Hematopoietic multipotent progenitor cell treated with erythropoietin and hydrocortisone succinate and interleukin-3 and kit ligand, for 6 days (in vitro differentiated cells): ENCODE data around the gene LRFN2.

Experiments used
- DNase-seq: peaks from one replicate; pipeline ENCODE4 v3.0.0-alpha.2; 2015

Gene LRFN2

DNA sequence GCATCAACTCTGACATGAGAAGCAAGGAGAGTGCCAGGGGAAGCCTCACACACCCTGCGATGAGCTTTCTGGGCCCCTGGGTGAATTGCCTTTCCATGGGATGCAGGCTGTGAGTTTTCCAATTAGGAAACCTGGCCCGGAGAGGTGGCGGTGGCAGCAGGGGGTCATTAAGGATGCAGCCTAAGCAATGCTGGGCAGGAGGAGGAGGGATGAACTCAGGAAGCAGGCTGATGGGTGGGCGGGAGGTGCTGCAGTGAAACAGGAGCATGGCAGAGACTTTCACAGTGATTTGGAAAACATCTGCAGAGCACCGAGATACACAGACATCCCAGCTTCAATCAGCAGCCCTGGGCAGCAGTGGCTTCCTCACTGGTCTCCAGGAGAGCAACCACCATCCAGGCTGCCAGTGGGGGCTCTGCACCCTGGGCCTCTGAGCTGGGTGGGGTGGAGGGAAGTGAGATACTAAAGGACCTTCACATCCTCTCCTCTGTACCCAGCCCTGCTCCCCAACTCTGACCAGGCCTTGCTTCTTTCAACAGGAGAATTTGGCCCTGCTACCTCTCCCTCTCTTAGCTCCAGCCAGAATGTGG lies 44.9 kb downstream of the LRFN2 start:
- no peak for DNase-seq

- no peak for DNase-seq
Measured at GRCh38 chr6:40541556-40542174, 45.5 kb downstream of the LRFN2 start.

GRCh38 chr6:40540790-40541189 lies 46.4 kb downstream of the LRFN2 start:
- no peak for DNase-seq

DNA sequence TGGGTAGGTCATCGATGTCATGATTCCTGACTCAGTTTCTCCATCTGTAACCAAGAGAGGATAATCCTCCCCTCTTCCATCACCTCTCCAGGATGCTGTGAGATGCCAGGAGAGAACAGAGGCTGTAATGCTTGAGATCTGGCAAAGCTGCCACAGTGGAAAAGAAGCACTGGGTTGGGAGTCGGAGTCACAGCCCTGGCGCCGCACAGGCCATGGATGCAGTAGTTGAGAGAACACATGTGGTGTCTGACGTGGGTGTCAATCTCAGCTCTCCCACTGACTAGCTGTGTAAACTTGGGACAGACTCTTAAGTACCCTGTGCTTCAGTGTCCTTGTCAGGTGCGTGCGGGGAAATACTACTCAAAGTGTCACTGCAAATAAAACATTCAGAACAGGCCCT lies 47.3 kb downstream of the LRFN2 start:
- no peak for DNase-seq

- no peak for DNase-seq
Measured at GRCh38 chr6:40538556-40538955, 48.6 kb downstream of the LRFN2 start.

DNA sequence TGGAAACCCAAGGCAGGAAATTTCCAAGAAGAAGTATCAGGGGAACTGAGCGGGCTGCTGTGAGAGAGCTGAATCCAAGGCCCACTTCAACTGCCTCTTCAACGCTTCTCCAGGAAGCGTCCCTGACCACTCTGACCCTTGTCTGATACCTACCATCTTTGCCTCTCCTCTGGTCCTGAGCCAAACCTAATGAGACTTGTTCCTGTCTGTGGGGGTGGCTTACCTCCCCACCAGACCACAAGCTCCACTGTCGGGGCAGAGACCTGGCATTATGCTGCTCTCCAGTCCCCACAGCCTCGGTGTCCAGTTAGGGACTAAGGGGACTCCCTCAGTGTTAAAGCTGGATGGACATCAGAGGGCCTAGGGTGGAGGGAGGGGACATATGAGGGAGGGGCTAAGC lies 49.7 kb downstream of the LRFN2 start:
- no peak for DNase-seq

DNA sequence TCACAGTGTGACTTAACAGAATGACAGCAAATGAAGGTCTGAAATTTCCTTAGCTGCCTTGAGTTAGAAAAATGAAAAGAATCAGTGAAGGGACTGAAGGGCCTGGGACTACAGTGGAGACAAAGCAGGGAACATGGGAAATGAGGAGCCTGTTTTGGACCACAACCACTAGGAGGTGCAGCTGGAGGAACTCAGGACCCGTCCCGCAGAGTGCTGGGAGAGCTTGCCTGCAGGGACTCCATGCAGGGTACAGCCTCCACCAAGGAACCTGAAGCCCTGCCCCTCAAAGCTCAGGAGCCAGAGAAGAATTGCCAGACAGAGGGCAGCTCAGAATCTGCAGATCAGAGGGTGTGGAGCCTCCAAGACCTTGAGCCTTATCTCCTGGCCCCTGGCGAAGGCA lies 50.7 kb downstream of the LRFN2 start:
- DNase-seq: peak; percentile 12

DNA sequence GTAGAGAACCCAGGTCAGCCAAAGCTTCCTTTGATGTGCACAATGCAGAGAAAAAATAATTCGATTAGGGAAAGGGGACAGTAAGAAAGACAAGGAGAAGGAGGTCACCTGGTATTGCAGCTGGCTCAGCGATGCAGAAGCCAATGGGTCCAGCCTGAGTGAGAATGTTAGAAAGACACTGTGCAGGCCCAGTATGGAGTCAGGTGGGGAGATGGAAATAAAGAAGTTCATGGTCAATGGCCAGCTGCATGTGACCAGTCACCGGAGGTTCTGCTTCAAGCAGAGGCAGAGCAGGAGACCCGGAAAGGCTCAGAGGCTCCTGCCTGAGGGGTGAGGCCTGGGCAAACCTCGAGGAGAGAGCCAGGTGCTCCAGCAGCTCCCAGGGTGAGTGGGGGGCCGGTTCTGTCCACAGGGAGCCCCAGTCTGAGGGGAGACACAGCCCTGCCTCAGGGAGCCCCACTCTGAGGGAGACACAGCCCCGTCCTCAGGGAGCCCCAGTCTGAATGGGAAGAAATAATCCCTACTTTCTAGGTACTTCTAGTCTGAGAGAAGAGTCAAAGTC lies 51.3 kb downstream of the LRFN2 start:
- DNase-seq: no peak

DNA sequence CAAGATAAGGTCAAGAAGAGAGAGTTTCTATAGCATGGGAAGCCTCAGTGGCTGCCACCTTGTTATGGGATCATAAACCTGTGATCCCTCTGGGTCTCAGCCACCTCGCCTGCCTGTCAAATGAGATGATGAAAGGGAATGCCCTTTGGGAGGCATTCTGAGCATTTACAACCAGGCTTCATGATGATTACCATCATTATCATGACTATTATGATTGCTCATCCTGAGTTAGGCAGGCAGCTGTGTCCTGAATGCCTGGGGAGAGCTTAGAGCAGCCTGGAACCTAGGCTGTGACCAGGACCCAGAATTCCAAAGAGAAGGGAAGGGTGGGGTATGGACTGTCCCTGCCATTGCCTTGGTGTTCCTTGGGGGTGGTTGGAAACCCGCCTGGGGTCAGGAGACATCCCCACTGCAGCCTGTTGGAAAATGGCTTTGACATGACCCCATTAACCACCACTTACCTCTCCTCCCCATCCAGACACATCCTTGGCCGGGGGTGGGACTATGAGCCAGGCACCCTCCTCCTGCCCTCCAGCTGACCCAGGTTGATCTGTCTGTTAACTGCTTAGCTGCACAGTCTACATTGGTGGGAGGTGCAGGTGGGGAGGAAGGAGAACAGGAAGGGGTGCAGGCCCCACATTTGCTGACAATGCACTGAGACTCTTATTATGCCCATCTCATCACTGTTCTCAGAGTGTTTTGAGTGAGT lies 51.9 kb downstream of the LRFN2 start:
- no peak for DNase-seq

GRCh38 chr6:40532349-40533000 lies 54.7 kb downstream of the LRFN2 start:
- DNase-seq: no peak

GRCh38 chr6:40529919-40530318 lies 57.2 kb downstream of the LRFN2 start:
- DNase-seq: no peak

DNA sequence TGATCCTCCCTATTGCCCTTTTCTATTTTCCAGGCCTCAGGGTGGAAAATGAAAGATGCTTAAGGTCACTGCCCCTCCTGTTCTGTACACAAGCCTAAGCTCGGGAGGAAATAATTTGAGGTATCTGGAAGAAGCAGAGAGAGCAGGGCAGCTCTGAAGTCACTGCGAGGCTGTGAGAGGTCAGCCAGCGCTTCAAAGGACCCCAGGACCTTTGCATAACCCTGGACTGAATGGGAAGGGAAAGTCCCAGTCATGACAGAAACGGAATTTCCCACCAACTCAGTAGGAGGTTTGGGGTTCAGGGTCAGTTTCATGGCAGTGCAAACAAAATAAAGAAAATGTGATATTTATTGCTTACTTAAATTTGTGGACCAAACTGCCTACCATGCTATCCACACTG lies 58.1 kb downstream of the LRFN2 start:
- no peak for DNase-seq

- DNase-seq: no peak
Measured at GRCh38 chr6:40528051-40528450, 59.1 kb downstream of the LRFN2 start.

- no peak for DNase-seq
Measured at GRCh38 chr6:40526036-40526435, 61.1 kb downstream of the LRFN2 start.

- no peak for DNase-seq
Measured at GRCh38 chr6:40524797-40525585, 62.2 kb downstream of the LRFN2 start.

GRCh38 chr6:40523505-40524172 lies 63.5 kb downstream of the LRFN2 start:
- no peak for DNase-seq

GRCh38 chr6:40521496-40521895 lies 65.7 kb downstream of the LRFN2 start:
- DNase-seq: no peak

DNA sequence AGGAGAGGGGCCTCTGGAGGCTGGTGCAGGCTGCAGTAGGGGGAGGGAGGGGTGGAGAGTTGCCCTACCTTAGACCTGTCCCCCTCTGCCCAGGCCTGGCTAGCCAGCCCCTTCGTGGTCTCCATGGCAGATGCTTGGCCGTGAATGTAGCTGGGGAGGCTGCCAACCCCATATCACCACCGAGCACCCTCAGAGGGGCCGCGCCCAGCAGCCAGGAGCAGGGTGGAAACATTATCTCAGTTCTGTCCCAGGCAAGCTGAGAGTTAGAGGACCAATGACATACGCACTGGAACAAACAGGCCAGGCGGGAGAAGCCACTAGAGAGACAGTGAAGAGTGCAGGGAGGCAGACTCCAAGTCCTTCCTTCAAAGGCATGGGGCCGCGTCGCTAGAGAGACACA lies 66.5 kb downstream of the LRFN2 start:
- DNase-seq: peak; percentile 86

GRCh38 chr6:40520084-40520483 lies 67.1 kb downstream of the LRFN2 start:
- DNase-seq: peak; percentile 27

GRCh38 chr6:40517654-40518053 lies 69.5 kb downstream of the LRFN2 start:
- no peak for DNase-seq

GRCh38 chr6:40516429-40516828 lies 70.7 kb downstream of the LRFN2 start:
- no peak for DNase-seq

DNA sequence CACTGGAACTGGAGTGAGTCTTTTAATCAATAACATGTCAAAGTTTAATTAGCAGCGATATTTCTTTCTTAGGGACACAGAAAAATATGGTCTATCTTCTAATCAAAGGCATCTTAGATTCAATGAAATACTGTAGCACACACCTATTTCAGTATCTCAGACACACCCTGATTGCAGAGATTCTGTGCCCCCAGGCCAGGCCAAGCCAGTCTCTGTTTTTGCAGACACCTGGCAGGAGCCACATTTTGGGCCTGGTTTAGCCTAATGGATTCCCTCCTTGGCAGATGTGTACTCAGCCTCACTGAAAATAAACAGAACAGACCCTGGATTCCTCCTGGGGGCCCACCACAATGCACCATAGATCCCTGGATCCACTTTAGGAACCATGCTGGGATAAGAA lies 74.8 kb downstream of the LRFN2 start:
- no peak for DNase-seq
